ENCODE data around the gene CHDH. TPM values are rescaled to one million over a fixed set of nuclear protein-coding genes. Genes with fewer than 3 reads are reported as not detected.
A peak's percentile ranks its signal among the peaks of the same experiment; 100 is the strongest.

CHDH gene
- total RNA-seq, 1 donor from 2014 or later = 2.4 TPM

GRCh38 chr3:53850895-53851294 lies 4.7 kb upstream of the CHDH start:
- no peak for DNase-seq (ENCODE audit: low read depth)

- no peak for DNase-seq (ENCODE audit: low read depth)
Observed at GRCh38 chr3:53849916-53850315, 3.7 kb upstream of the CHDH start.

GRCh38 chr3:53846851-53847155 lies 584 bp upstream of the CHDH start:
- DNase-seq (ENCODE audit: low read depth) = no peak

GRCh38 chr3:53845881-53846133 lies 412 bp downstream of the CHDH start:
- DNase-seq (ENCODE audit: low read depth) = no peak

- peak; percentile 24 for DNase-seq (ENCODE audit: low read depth)
Observed at GRCh38 chr3:53845103-53845880, 927 bp downstream of the CHDH start.

GRCh38 chr3:53844262-53845102 lies 1.7 kb downstream of the CHDH start:
- no peak for DNase-seq (ENCODE audit: low read depth)

GRCh38 chr3:53843195-53844177 lies 2.7 kb downstream of the CHDH start:
- no peak for DNase-seq (ENCODE audit: low read depth)

- DNase-seq (ENCODE audit: low read depth) = no peak
Observed at GRCh38 chr3:53842436-53843194, 3.6 kb downstream of the CHDH start.

GRCh38 chr3:53841296-53841695 lies 4.9 kb downstream of the CHDH start:
- DNase-seq (ENCODE audit: low read depth) = no peak

GRCh38 chr3:53837331-53837730 lies 8.9 kb downstream of the CHDH start:
- DNase-seq (ENCODE audit: low read depth) = no peak

GRCh38 chr3:53836084-53836872 lies 9.9 kb downstream of the CHDH start:
- DNase-seq (ENCODE audit: low read depth) = no peak

- peak; percentile 79 for DNase-seq (ENCODE audit: low read depth)
Observed at GRCh38 chr3:53835257-53835656, 11.0 kb downstream of the CHDH start.

GRCh38 chr3:53834429-53835095 lies 11.7 kb downstream of the CHDH start:
- no peak for DNase-seq (ENCODE audit: low read depth)

- no peak for DNase-seq (ENCODE audit: low read depth)
Observed at GRCh38 chr3:53833700-53834099, 12.5 kb downstream of the CHDH start.

- no peak for DNase-seq (ENCODE audit: low read depth)
Observed at GRCh38 chr3:53833053-53833645, 13.1 kb downstream of the CHDH start.

GRCh38 chr3:53830944-53831343 lies 15.3 kb downstream of the CHDH start:
- no peak for DNase-seq (ENCODE audit: low read depth)

GRCh38 chr3:53829605-53830004 lies 16.6 kb downstream of the CHDH start:
- DNase-seq (ENCODE audit: low read depth) = no peak

- no peak for DNase-seq (ENCODE audit: low read depth)
Observed at GRCh38 chr3:53828581-53828980, 17.6 kb downstream of the CHDH start.

GRCh38 chr3:53826048-53826447 lies 20.2 kb downstream of the CHDH start:
- no peak for DNase-seq (ENCODE audit: low read depth)

Data from myocyte (in vitro differentiated cells).